ENCODE measurements around the gene VTCN1.
"Not testable (repeated sequence)": the region's sequence is repeated elsewhere in the genome, so short reads cannot be mapped to it uniquely, and the experiment has no call there.

The VTCN1 gene

GRCh38 chr1:117112047-117112717 is 98.5 kb downstream of the VTCN1 start:
- Mint-ChIP-seq H3K36me3 (peaks cover 5% of the 10 kb centered on the region), H3K9me3 (no peaks in the 10 kb centered on the region), H3K27ac (no peak overlapping the region), H3K4me3 (no peak overlapping the region), H3K4me1 (peaks cover 20% of the 10 kb centered on the region)
- DNase-seq (ENCODE audit: low spot score in 2 of 2) (no peak), ATAC-seq (no peak)

GRCh38 chr1:117110774-117111173 is 100.0 kb downstream of the VTCN1 start:
- Mint-ChIP-seq H3K36me3 (peaks cover 5% of the 10 kb centered on the region), H3K9me3 (no peaks in the 10 kb centered on the region), H3K4me3 (peak overlapping the region; percentile 6), H3K27ac (peak overlapping the region; percentile 38), H3K4me1 (peaks cover 20% of the 10 kb centered on the region)
- ATAC-seq (peak; percentile 72), DNase-seq (ENCODE audit: low spot score in 2 of 2) (no peak)

GRCh38 chr1:117107364-117107763 is 103.4 kb downstream of the VTCN1 start:
- Mint-ChIP-seq H3K27ac (no peak overlapping the region), H3K9me3 (no peaks in the 10 kb centered on the region), H3K4me3 (no peak overlapping the region), H3K36me3 (peaks cover 19% of the 10 kb centered on the region), H3K4me1 (peaks cover 20% of the 10 kb centered on the region)
- DNase-seq (ENCODE audit: low spot score in 2 of 2), result no peak
- ATAC-seq, result no peak

GRCh38 chr1:117106478-117106877 is 104.2 kb downstream of the VTCN1 start:
- no peaks in the 10 kb centered on the region for H3K9me3 Mint-ChIP-seq
- H3K36me3 Mint-ChIP-seq, result peaks cover 27% of the 10 kb centered on the region
- DNase-seq (ENCODE audit: low spot score in 2 of 2) (no peak), ATAC-seq (peak; percentile 85)
- no peak overlapping the region for H3K4me3 Mint-ChIP-seq
- H3K4me1 Mint-ChIP-seq, result peaks cover 20% of the 10 kb centered on the region
- H3K27ac Mint-ChIP-seq, result peak overlapping the region; percentile 35

GRCh38 chr1:117105722-117106121 is 105.0 kb downstream of the VTCN1 start:
- DNase-seq (ENCODE audit: low spot score in 2 of 2) (no peak), ATAC-seq (no peak)
- H3K27ac Mint-ChIP-seq, result no peak overlapping the region
- peaks cover 35% of the 10 kb centered on the region for H3K36me3 Mint-ChIP-seq
- peaks cover 17% of the 10 kb centered on the region for H3K4me1 Mint-ChIP-seq
- no peak overlapping the region for H3K4me3 Mint-ChIP-seq
- no peaks in the 10 kb centered on the region for H3K9me3 Mint-ChIP-seq

GRCh38 chr1:117104986-117105385 is 105.7 kb downstream of the VTCN1 start:
- Mint-ChIP-seq H3K4me3 (no peak overlapping the region), H3K27ac (no peak overlapping the region), H3K36me3 (peaks cover 42% of the 10 kb centered on the region), H3K4me1 (peaks cover 12% of the 10 kb centered on the region), H3K9me3 (no peaks in the 10 kb centered on the region)
- no peak for DNase-seq (ENCODE audit: low spot score in 2 of 2)
- ATAC-seq, result no peak

GRCh38 chr1:117101858-117102257 is 108.9 kb downstream of the VTCN1 start:
- H3K4me1 Mint-ChIP-seq; H3K9me3 Mint-ChIP-seq; H3K4me3 Mint-ChIP-seq; ATAC-seq; DNase-seq (ENCODE audit: low spot score in 2 of 2); H3K27ac Mint-ChIP-seq: not testable (repeated sequence)
- H3K36me3 Mint-ChIP-seq, result peaks cover 69% of the 10 kb centered on the region

- Mint-ChIP-seq H3K4me1 (no peaks in the 10 kb centered on the region), H3K27ac (no peak overlapping the region), H3K9me3 (no peaks in the 10 kb centered on the region), H3K4me3 (no peak overlapping the region), H3K36me3 (peaks cover 74% of the 10 kb centered on the region)
- DNase-seq (ENCODE audit: low spot score in 2 of 2) (no peak), ATAC-seq (no peak)
These were observed 109.4 kb downstream of the VTCN1 start for GRCh38 chr1:117101334-117101733.

- H3K4me3 Mint-ChIP-seq, result no peak overlapping the region
- no peak overlapping the region for H3K27ac Mint-ChIP-seq
- H3K4me1 Mint-ChIP-seq, result peaks cover 6% of the 10 kb centered on the region
- no peak for DNase-seq (ENCODE audit: low spot score in 2 of 2)
- no peaks in the 10 kb centered on the region for H3K9me3 Mint-ChIP-seq
- peaks cover 97% of the 10 kb centered on the region for H3K36me3 Mint-ChIP-seq
- ATAC-seq, result no peak
These were observed 112.3 kb downstream of the VTCN1 start for GRCh38 chr1:117098287-117098890.

GRCh38 chr1:117097443-117097842 is 113.3 kb downstream of the VTCN1 start:
- DNase-seq (ENCODE audit: low spot score in 2 of 2) (no peak), ATAC-seq (no peak)
- Mint-ChIP-seq H3K4me3 (no peak overlapping the region), H3K9me3 (no peaks in the 10 kb centered on the region), H3K36me3 (peaks cover 97% of the 10 kb centered on the region), H3K4me1 (peaks cover 6% of the 10 kb centered on the region), H3K27ac (peak overlapping the region; percentile 2)

GRCh38 chr1:117096951-117097408 is 113.7 kb downstream of the VTCN1 start:
- Mint-ChIP-seq H3K9me3 (no peaks in the 10 kb centered on the region), H3K27ac (peak overlapping the region; percentile 2), H3K36me3 (peaks cover 97% of the 10 kb centered on the region), H3K4me1 (peaks cover 6% of the 10 kb centered on the region), H3K4me3 (no peak overlapping the region)
- DNase-seq (ENCODE audit: low spot score in 2 of 2) (no peak), ATAC-seq (no peak)

- Mint-ChIP-seq H3K9me3 (no peaks in the 10 kb centered on the region), H3K36me3 (peaks cover 97% of the 10 kb centered on the region), H3K27ac (peak overlapping the region; percentile 17)
These were observed 115.7 kb downstream of the VTCN1 start for GRCh38 chr1:117094841-117095604.

GRCh38 chr1:117093870-117094621 is 116.7 kb downstream of the VTCN1 start:
- Mint-ChIP-seq H3K4me3 (no peak overlapping the region), H3K9me3 (no peaks in the 10 kb centered on the region), H3K4me1 (peaks cover 6% of the 10 kb centered on the region), H3K36me3 (peaks cover 97% of the 10 kb centered on the region), H3K27ac (no peak overlapping the region)
- DNase-seq (ENCODE audit: low spot score in 2 of 2) (no peak), ATAC-seq (peak; percentile 94)

More at GRCh38 chr1:117094841-117095604, 115.7 kb downstream of the VTCN1 start:
- no peak for ATAC-seq
- peaks cover 6% of the 10 kb centered on the region for H3K4me1 Mint-ChIP-seq
- no peak for DNase-seq (ENCODE audit: low spot score in 2 of 2)
- H3K4me3 Mint-ChIP-seq, result no peak overlapping the region
